SK-N-SH (cell line): ENCODE data around the gene LIME1. TPM values are rescaled to one million over a fixed set of nuclear protein-coding genes. Genes with fewer than 3 reads are reported as not detected.

Experiments used
- CTCF ChIA-PET: fragments of 300-600, 350-600 bp; formaldehyde crosslinking; extraction: SDS; loops from one replicate; lab custom pipeline; 2021; lab: Yijun Ruan, JAX
- POLR2A ChIA-PET: fragments of 350-600 bp; sonication (Branson Sonifier 250); formaldehyde crosslinking; extraction: SDS; loops from one replicate; lab custom pipeline; 2020; ENCODE audit warnings: antibody characterized with exemption, inconsistent platforms; lab: Yijun Ruan, JAX
- DNase-seq: peaks from one replicate; pipeline ENCODE4 v3.0.0; 2012
- H2AFZ ChIP-seq: fragments of 200-600 bp; sonication (generic); 2 replicates; pipeline ENCODE4 v1.8.1; 2016; ENCODE audit warnings: antibody characterized with exemption, mild to moderate bottlenecking, low read depth
- H3F3A ChIP-seq: fragments of 200-600 bp; sonication (generic); replicated peaks from 2 replicates; pipeline ENCODE3; 2016; ENCODE audit warnings: antibody characterized with exemption, mild to moderate bottlenecking; ENCODE audit not compliant: insufficient read depth
- H3K27ac ChIP-seq, 2 experiments: fragments of 200-500 bp in 1 of 2; fragments of 200-600 bp in 1 of 2; sonication (Bioruptor generic) in 1 of 2; sonication (generic), shearing (Covaris generic) in 1 of 2; 2 replicates each; pipeline versions ENCODE4 v1.5.1 to v1.6.1; 2014 to 2016; ENCODE audit warnings: low read depth in 2 of 2, inconsistent platforms in 1 of 2, low read length in 1 of 2, mild to moderate bottlenecking in 1 of 2, mixed read lengths in 1 of 2
- H3K27me3 ChIP-seq: fragments of 200-600 bp; sonication (generic), shearing (Covaris generic); 2 replicates; pipeline ENCODE4 v1.6.1; 2016; ENCODE audit warnings: mixed run types; ENCODE audit not compliant: insufficient read depth
- H3K36me3 ChIP-seq, 2 experiments: fragments of 200-500 bp in 1 of 2; fragments of 200-600 bp in 1 of 2; sonication (Bioruptor generic) in 1 of 2; sonication (generic) in 1 of 2; replicated peaks in 1 of 2; 2 replicates each; pipeline versions ENCODE3 to v1.5.1; 2014 to 2016; ENCODE audit warnings: low read length in 1 of 2, mild to moderate bottlenecking in 1 of 2; ENCODE audit not compliant: insufficient read depth in 2 of 2, control insufficient read depth in 1 of 2
- H3K4me1 ChIP-seq, 2 experiments: fragments of 200-500 bp in 1 of 2; fragments of 200-600 bp in 1 of 2; sonication (Bioruptor generic) in 1 of 2; sonication (generic), shearing (Covaris generic) in 1 of 2; 2 replicates each; pipeline versions ENCODE4 v1.5.1 to v1.6.1; 2014 to 2016; ENCODE audit warnings: low read depth in 1 of 2, low read length in 1 of 2, mixed run types in 1 of 2; ENCODE audit not compliant: insufficient read depth in 2 of 2, control insufficient read depth in 1 of 2
- H3K4me2 ChIP-seq: fragments of 200-600 bp; sonication (generic), shearing (Covaris generic); 2 replicates; pipeline ENCODE4 v1.6.1; 2017; ENCODE audit warnings: mixed run types
- H3K4me3 ChIP-seq, 2 experiments: fragments of 200-500 bp in 1 of 2; fragments of 200-600 bp in 1 of 2; sonication (Bioruptor generic) in 1 of 2; sonication (generic), shearing (Covaris generic) in 1 of 2; 2 replicates each; pipeline versions ENCODE4 v1.5.1 to v1.8.1; 2014 to 2016; ENCODE audit warnings: low read depth in 2 of 2, inconsistent platforms in 1 of 2, low read length in 1 of 2, mild to moderate bottlenecking in 1 of 2, mixed read lengths in 1 of 2, moderate library complexity in 1 of 2
- H3K79me2 ChIP-seq: fragments of 200-600 bp; sonication (generic); 2 replicates; pipeline ENCODE4 v1.8.1; 2017; ENCODE audit warnings: mild to moderate bottlenecking; ENCODE audit not compliant: insufficient read depth
- H3K9ac ChIP-seq: fragments of 200-600 bp; sonication (generic); 2 replicates; pipeline ENCODE4 v1.6.1; 2017; ENCODE audit warnings: mixed run types
- H3K9me2 ChIP-seq: fragments of 200-600 bp; sonication (generic); 2 replicates; pipeline ENCODE4 v1.6.1; 2017; ENCODE audit warnings: mixed run types
- H3K9me3 ChIP-seq: fragments of 200-600 bp; sonication (generic); 2 replicates; pipeline ENCODE4 v1.6.1; 2017; ENCODE audit warnings: mixed run types, mild to moderate bottlenecking, moderate library complexity
- H4K20me1 ChIP-seq: fragments of 200-600 bp; sonication (generic); 2 replicates; pipeline ENCODE4 v1.6.1; 2017; ENCODE audit warnings: mild to moderate bottlenecking, mixed run types; ENCODE audit not compliant: insufficient read depth
- ELF1 ChIP-seq: IDR thresholded peaks from 2 replicates; pipeline ENCODE4 v1.4.0; 2012
- EZH2phosphoT487 ChIP-seq: fragments of 200-600 bp; sonication (generic); IDR thresholded peaks from 2 replicates; pipeline ENCODE4 v1.6.1; 2017; ENCODE audit warnings: low read depth, mixed run types, mild to moderate bottlenecking, antibody characterized with exemption, moderate library complexity, borderline replicate concordance
- FOXJ3 ChIP-seq: sonication (generic); formaldehyde crosslinking; IDR thresholded peaks from 2 replicates; pipeline ENCODE4 v1.5.1; 2020; ENCODE audit warnings: mild to moderate bottlenecking, missing genetic modification reagents
- MEF2A ChIP-seq: IDR thresholded peaks from 2 replicates; pipeline ENCODE4 v1.4.0; 2012; ENCODE audit warnings: low read depth, borderline replicate concordance
- NFIC ChIP-seq: IDR thresholded peaks from 2 replicates; pipeline ENCODE4 v1.4.0; 2012; ENCODE audit warnings: borderline replicate concordance
- NRF1 ChIP-seq: IDR thresholded peaks from 2 replicates; pipeline ENCODE4 v1.6.1; 2012; ENCODE audit warnings: low read depth, mild to moderate bottlenecking, low read length
- POLR2AphosphoS5 ChIP-seq: IDR thresholded peaks from 2 replicates; pipeline ENCODE4 v1.6.1; 2012; ENCODE audit warnings: low read depth, low read length
- RCOR1 ChIP-seq: fragments of 150-350 bp; IDR thresholded peaks from 2 replicates; pipeline ENCODE4 v1.6.1; 2017; ENCODE audit warnings: antibody characterized with exemption, low read length
- SIN3A ChIP-seq: IDR thresholded peaks from 2 replicates; pipeline ENCODE4 v1.6.1; 2012; ENCODE audit warnings: low read depth, mild to moderate bottlenecking, low read length, moderate library complexity, borderline replicate concordance
- WGBS: methylation state at CpG from one replicate; pipeline ENCODE4 v1.1.6; 2017; ENCODE audit warnings: low lambda C conversion rate; 5-methylcytosine and 5-hydroxymethylcytosine counted together
- polyA plus RNA-seq, 3 experiments: library from polyadenylated mRNA; depleted of rRNA; stranded (reverse); fragments of >200 nt; gene quantifications; 2 replicates each; pipeline ENCODE4 v1.2.3, GENCODE V29; 2012
- TF ChIP-seq, protein P1 (sequence below): IDR thresholded peaks from 2 replicates; pipeline ENCODE4 v1.4.0; 2012; ENCODE audit warnings: low read depth, borderline replicate concordance
- TF ChIP-seq, protein P2 (sequence below): fragments of 150-350 bp; IDR thresholded peaks from 2 replicates; pipeline ENCODE4 v1.6.1; 2017; ENCODE audit warnings: antibody characterized with exemption, low read length, low read depth, borderline replicate concordance
- TF ChIP-seq, protein P3 (sequence below): IDR thresholded peaks from 2 replicates; pipeline ENCODE4; 2012
- TF ChIP-seq, protein P4 (sequence below): fragments of 200-600 bp; sonication (generic); IDR thresholded peaks from 2 replicates; pipeline ENCODE4 v1.6.1; 2017; ENCODE audit warnings: antibody characterized with exemption, mild to moderate bottlenecking, moderate library complexity

LIME1 gene
- polyA plus RNA-seq, 1 of the 3 experiments (the other 2 are of a cell fraction): 10.9 TPM

DNA sequence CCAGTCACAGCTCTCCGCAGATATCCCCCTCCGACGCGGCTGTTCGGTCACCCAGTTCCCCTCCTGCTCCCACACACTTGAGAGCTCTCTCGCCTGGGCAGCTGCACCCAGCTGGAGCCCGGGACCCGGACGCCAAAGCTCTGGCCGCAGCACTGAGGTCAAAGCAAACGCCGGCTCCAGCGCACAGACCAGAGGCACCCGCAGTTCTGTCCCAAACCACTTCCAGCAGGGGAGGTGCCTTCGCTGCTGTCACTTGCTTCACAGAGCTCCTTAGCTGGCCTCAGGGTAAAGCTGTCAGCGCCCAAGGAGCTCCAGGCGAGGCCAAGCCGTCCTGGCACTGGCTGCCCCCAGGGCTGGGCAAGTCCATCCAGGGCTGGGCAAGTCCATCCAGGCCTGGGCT is 31.0 kb downstream of the LIME1 start:
- Histone ChIP-seq H3K27me3 (no peaks in the 10 kb centered on the region), H2AFZ (no peak overlapping the region), H3K79me2 (no peaks in the 10 kb centered on the region)
- no peak for DNase-seq
- TF ChIP-seq, protein P1, sequence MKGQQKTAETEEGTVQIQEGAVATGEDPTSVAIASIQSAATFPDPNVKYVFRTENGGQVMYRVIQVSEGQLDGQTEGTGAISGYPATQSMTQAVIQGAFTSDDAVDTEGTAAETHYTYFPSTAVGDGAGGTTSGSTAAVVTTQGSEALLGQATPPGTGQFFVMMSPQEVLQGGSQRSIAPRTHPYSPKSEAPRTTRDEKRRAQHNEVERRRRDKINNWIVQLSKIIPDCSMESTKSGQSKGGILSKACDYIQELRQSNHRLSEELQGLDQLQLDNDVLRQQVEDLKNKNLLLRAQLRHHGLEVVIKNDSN: no peak
- no peak for TF ChIP-seq EZH2phosphoT487
- no peak for TF ChIP-seq ELF1
- no peak for TF ChIP-seq RCOR1
- no peak for TF ChIP-seq SIN3A
- no peak for TF ChIP-seq NFIC
- TF ChIP-seq, protein P2, sequence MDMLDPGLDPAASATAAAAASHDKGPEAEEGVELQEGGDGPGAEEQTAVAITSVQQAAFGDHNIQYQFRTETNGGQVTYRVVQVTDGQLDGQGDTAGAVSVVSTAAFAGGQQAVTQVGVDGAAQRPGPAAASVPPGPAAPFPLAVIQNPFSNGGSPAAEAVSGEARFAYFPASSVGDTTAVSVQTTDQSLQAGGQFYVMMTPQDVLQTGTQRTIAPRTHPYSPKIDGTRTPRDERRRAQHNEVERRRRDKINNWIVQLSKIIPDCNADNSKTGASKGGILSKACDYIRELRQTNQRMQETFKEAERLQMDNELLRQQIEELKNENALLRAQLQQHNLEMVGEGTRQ: no peak
- TF ChIP-seq, protein P3, sequence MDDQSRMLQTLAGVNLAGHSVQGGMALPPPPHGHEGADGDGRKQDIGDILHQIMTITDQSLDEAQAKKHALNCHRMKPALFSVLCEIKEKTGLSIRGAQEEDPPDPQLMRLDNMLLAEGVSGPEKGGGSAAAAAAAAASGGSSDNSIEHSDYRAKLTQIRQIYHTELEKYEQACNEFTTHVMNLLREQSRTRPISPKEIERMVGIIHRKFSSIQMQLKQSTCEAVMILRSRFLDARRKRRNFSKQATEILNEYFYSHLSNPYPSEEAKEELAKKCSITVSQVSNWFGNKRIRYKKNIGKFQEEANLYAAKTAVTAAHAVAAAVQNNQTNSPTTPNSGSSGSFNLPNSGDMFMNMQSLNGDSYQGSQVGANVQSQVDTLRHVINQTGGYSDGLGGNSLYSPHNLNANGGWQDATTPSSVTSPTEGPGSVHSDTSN: no peak
- no peak for TF ChIP-seq MEF2A
- TF ChIP-seq POLR2AphosphoS5: no peak
- no peak for TF ChIP-seq NRF1
- no peak for TF ChIP-seq FOXJ3
- TF ChIP-seq, all 33 proteins: peak for 0
- H3K4me2 ChIP-seq: no peak overlapping the region
- H3K27ac ChIP-seq: no peak overlapping the region
- H3K9ac ChIP-seq: no peak overlapping the region
- 75% methylated on average over 15 of the region's 18 CpGs for WGBS
- ChIA-PET POLR2A (no interaction called here), CTCF (interaction anchor here (10.0 kb wide), 1 partner anchor 7 kb away, joined by 68 read pairs; no protein-coding TSS in a partner anchor)
- H3F3A ChIP-seq: no peaks in the 10 kb centered on the region
- H3K36me3 ChIP-seq: no peaks in the 10 kb centered on the region
- H3K4me3 ChIP-seq: no peak overlapping the region
- no peaks in the 10 kb centered on the region for H3K9me3 ChIP-seq
- no peaks in the 10 kb centered on the region for H4K20me1 ChIP-seq
- no peaks in the 10 kb centered on the region for H3K4me1 ChIP-seq
- H3K9me2 ChIP-seq: no peaks in the 10 kb centered on the region

DNA sequence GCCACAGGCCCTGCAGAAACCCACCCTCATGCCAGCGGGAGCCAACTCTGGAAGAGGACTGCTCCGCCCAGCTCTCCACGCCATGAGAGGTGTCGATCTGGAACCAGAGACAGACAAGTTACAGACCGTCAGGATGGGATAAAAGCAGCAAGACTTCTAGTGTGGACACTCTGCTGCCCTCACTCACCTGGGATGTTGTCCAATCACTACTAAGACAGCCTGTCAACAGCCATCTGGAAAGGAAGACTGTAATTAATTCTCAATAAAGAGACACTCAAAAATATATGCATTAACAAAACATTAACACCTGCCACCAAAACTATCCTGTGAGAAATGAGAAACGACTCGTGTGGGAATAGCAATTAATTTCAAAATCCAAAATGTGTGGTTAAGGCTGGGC is 31.4 kb downstream of the LIME1 start:
- Histone ChIP-seq H3K4me3 (no peak overlapping the region), H3K9me3 (no peaks in the 10 kb centered on the region), H3K4me2 (no peak overlapping the region), H3K27ac (no peak overlapping the region), H4K20me1 (no peaks in the 10 kb centered on the region), H3K79me2 (no peaks in the 10 kb centered on the region), H3K27me3 (no peaks in the 10 kb centered on the region), H3K9me2 (no peaks in the 10 kb centered on the region), H2AFZ (no peak overlapping the region), H3F3A (no peaks in the 10 kb centered on the region), H3K9ac (no peak overlapping the region), H3K36me3 (no peaks in the 10 kb centered on the region), H3K4me1 (no peaks in the 10 kb centered on the region)
- CTCF ChIA-PET: no interaction called here
- TF ChIP-seq, protein P4, sequence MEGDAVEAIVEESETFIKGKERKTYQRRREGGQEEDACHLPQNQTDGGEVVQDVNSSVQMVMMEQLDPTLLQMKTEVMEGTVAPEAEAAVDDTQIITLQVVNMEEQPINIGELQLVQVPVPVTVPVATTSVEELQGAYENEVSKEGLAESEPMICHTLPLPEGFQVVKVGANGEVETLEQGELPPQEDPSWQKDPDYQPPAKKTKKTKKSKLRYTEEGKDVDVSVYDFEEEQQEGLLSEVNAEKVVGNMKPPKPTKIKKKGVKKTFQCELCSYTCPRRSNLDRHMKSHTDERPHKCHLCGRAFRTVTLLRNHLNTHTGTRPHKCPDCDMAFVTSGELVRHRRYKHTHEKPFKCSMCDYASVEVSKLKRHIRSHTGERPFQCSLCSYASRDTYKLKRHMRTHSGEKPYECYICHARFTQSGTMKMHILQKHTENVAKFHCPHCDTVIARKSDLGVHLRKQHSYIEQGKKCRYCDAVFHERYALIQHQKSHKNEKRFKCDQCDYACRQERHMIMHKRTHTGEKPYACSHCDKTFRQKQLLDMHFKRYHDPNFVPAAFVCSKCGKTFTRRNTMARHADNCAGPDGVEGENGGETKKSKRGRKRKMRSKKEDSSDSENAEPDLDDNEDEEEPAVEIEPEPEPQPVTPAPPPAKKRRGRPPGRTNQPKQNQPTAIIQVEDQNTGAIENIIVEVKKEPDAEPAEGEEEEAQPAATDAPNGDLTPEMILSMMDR: no peak
- TF ChIP-seq, protein P1: no peak
- whole genome bisulfite sequencing: 75% methylated on average over 6 of the region's 7 CpGs
- DNase-seq: no peak
- POLR2A ChIA-PET: no interaction called here
